Measurements from ENCODE around the gene HTT-AS. TPM values are rescaled to one million over a fixed set of nuclear protein-coding genes. Genes with fewer than 3 reads are reported as not detected.

Gene HTT-AS
- not detected for total RNA-seq

DNA sequence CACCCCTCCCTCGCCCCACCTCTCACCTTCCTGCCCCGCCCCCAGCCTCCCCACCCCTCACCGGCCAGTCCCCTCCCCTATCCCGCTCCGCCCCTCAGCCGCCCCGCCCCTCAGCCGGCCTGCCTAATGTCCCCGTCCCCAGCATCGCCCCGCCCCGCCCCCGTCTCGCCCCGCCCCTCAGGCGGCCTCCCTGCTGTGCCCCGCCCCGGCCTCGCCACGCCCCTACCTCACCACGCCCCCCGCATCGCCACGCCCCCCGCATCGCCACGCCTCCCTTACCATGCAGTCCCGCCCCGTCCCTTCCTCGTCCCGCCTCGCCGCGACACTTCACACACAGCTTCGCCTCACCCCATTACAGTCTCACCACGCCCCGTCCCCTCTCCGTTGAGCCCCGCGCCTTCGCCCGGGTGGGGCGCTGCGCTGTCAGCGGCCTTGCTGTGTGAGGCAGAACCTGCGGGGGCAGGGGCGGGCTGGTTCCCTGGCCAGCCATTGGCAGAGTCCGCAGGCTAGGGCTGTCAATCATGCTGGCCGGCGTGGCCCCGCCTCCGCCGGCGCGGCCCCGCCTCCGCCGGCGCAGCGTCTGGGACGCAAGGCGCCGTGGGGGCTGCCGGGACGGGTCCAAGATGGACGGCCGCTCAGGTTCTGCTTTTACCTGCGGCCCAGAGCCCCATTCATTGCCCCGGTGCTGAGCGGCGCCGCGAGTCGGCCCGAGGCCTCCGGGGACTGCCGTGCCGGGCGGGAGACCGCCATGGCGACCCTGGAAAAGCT, at the start of gene HTT-AS, which contains the start of gene HTT:
Gene HTT-AS, minus strand, starts transcription at position 461 of the 768 bp plus-strand sequence.
Gene HTT, plus strand, starts transcription at position 604 of the 768 bp plus-strand sequence. Its CDS starts 145 bp downstream, at position 749.
- peak within 1 kb of the TSS; percentile 87 to 92 for H3K27ac ChIP-seq
- DNase-seq (ENCODE audit: low spot score): peak; percentile 95
- intact Hi-C loops (cut with DNase I): no loop called here

DNA sequence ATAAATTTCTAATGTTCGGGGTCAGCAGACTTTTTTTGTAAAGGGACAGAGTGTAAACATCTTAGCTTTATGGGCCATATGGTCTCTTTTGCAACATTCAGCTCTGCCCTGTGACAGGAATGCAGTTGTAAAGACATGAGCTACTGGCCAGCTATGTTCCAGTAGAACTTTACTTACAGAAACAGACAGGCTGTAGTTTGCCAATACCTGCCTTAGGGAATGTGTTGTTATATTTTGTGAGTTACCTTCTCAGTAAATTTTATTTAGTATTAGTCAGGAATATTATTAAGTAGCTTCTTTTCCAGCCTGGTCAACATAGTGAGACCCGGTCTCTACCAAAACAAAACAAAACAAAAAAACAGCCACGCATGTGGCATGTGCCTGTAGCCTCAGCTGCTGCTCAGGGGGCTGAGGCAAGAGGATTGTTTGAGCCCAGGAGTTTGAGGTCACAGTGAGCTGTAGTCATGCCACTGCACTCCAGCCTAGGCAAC, 48.9 kb upstream of the HTT-AS start:
- no peaks in the 10 kb centered on the region for H3K27me3 ChIP-seq (replicated peaks; ENCODE audit: insufficient read depth)
- peaks cover 10% of the 10 kb centered on the region for H3K4me1 ChIP-seq (replicated peaks)
- H3K9me3 ChIP-seq: no peaks in the 10 kb centered on the region
- peaks cover 0 to 3% of the 10 kb centered on the region in 2 donors for H3K36me3 ChIP-seq
- no peak overlapping the region for H3K4me3 ChIP-seq
- DNase-seq (ENCODE audit: low spot score): no peak
- TF ChIP-seq, protein P1, sequence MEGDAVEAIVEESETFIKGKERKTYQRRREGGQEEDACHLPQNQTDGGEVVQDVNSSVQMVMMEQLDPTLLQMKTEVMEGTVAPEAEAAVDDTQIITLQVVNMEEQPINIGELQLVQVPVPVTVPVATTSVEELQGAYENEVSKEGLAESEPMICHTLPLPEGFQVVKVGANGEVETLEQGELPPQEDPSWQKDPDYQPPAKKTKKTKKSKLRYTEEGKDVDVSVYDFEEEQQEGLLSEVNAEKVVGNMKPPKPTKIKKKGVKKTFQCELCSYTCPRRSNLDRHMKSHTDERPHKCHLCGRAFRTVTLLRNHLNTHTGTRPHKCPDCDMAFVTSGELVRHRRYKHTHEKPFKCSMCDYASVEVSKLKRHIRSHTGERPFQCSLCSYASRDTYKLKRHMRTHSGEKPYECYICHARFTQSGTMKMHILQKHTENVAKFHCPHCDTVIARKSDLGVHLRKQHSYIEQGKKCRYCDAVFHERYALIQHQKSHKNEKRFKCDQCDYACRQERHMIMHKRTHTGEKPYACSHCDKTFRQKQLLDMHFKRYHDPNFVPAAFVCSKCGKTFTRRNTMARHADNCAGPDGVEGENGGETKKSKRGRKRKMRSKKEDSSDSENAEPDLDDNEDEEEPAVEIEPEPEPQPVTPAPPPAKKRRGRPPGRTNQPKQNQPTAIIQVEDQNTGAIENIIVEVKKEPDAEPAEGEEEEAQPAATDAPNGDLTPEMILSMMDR (IDR thresholded peaks at IDR 0.05): no peak
- TF ChIP-seq POLR2A (IDR thresholded peaks at IDR 0.05): no peak
- no peak for TF ChIP-seq POLR2AphosphoS5 (IDR thresholded peaks at IDR 0.05)
- peak overlapping the region in 1 of 2 donors; percentile 21 for H3K27ac ChIP-seq
- intact Hi-C loops (cut with DNase I): no loop called here
- WGBS: 44% methylated on average over 3 of the region's 3 CpGs

More for the DNA sequence above, at the start of gene HTT-AS, which contains the start of gene HTT:
- Histone ChIP-seq H3K4me1 (replicated peaks) (no peaks in the 10 kb centered on the region), H3K9me3 (no peaks in the 10 kb centered on the region), H3K4me3 (peak within 1 kb of the TSS; percentile 59 to 91), H3K36me3 (no peaks in the 10 kb centered on the region), H3K27me3 (replicated peaks; ENCODE audit: insufficient read depth) (no peaks in the 10 kb centered on the region)
- 2% methylated on average over 27 of the region's 81 CpGs for WGBS
- TF ChIP-seq, protein P1 (IDR thresholded peaks at IDR 0.05): peak in 2 of 4 experiments; percentile 39 to 54
- peak; percentile 90 for TF ChIP-seq POLR2A (IDR thresholded peaks at IDR 0.05)
- TF ChIP-seq POLR2AphosphoS5 (IDR thresholded peaks at IDR 0.05): peak; percentile 71

DNA sequence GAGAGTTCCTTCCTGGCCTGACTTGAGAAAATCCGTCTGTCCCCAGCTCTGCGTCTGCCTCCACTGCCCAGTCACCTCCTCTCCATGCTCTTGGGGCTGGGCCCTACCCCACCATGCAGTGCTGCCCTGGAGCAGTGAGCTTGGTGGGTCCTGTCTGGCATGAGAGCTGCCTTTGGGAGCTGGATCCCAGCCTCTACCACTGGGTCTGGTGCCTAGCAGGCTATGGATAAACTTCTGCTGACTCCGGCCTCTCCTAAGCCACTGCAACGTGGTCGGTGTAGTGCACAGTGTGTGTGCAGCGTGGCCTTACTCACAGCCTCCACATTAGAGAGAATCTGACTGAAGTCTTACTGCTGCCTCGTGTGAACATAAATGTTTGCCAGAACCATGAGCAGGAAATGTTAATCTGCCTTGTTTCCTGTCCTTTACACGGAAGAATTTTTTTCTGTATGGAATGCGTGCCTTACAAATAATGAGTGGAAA, 47.8 kb upstream of the HTT-AS start:
- WGBS: 40% methylated on average over 9 of the region's 9 CpGs
- TF ChIP-seq, protein P1 (IDR thresholded peaks at IDR 0.05): no peak
- TF ChIP-seq POLR2AphosphoS5 (IDR thresholded peaks at IDR 0.05): no peak
- TF ChIP-seq POLR2A (IDR thresholded peaks at IDR 0.05): no peak
- Histone ChIP-seq H3K4me1 (replicated peaks) (peaks cover 10% of the 10 kb centered on the region), H3K4me3 (no peak overlapping the region), H3K36me3 (no peaks in the 10 kb centered on the region), H3K9me3 (no peaks in the 10 kb centered on the region), H3K27ac (peak overlapping the region in 1 of 2 donors; percentile 21), H3K27me3 (replicated peaks; ENCODE audit: insufficient read depth) (no peaks in the 10 kb centered on the region)
- no peak for DNase-seq (ENCODE audit: low spot score)
- intact Hi-C loops (cut with DNase I): no loop called here

DNA sequence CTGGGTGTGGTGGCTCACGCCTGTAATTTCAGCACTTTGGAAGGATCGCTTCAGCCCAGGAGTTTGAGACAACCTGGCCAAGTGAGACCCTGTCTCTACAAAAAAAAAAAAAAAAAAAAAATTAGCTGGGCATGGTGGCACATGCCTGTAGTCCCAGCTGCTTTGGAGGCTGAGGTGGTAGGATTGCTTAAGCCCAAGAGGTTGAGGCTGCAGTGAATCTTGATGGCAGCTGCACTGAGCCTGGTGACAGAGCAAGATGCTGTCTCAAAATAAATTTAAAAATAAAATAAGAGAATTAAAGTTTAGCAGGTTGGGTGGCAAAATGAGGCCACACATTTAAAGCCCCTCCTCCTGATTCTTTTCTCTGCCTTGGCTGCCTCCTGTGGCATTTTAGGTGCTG, 47.3 kb upstream of the HTT-AS start:
- Histone ChIP-seq H3K27me3 (replicated peaks; ENCODE audit: insufficient read depth) (no peaks in the 10 kb centered on the region), H3K36me3 (peaks cover under 1% of the 10 kb centered on the region in 2 donors), H3K4me3 (no peak overlapping the region), H3K9me3 (no peaks in the 10 kb centered on the region), H3K27ac (peak overlapping the region in 1 of 2 donors; percentile 21), H3K4me1 (replicated peaks) (peaks cover 10% of the 10 kb centered on the region)
- 98% methylated on average over 2 of the region's 2 CpGs for WGBS
- DNase-seq (ENCODE audit: low spot score): no peak
- intact Hi-C loops (cut with DNase I): no loop called here
- TF ChIP-seq POLR2A (IDR thresholded peaks at IDR 0.05): no peak
- TF ChIP-seq, protein P1 (IDR thresholded peaks at IDR 0.05): no peak
- no peak for TF ChIP-seq POLR2AphosphoS5 (IDR thresholded peaks at IDR 0.05)

Measured in prostate gland (tissue), 2 donors.